Measurements from ENCODE around the gene CUL4A. TPM values are rescaled to one million over a fixed set of nuclear protein-coding genes. Genes with fewer than 3 reads are reported as not detected.
"Not testable (repeated sequence)": the region's sequence is repeated elsewhere in the genome, so short reads cannot be mapped to it uniquely, and the experiment has no call there.

CUL4A gene
- total and polyA plus RNA-seq, 2 donors (not counting 1 experiment from before 2014, with no cell fraction given) = 107 to 126 TPM

DNA sequence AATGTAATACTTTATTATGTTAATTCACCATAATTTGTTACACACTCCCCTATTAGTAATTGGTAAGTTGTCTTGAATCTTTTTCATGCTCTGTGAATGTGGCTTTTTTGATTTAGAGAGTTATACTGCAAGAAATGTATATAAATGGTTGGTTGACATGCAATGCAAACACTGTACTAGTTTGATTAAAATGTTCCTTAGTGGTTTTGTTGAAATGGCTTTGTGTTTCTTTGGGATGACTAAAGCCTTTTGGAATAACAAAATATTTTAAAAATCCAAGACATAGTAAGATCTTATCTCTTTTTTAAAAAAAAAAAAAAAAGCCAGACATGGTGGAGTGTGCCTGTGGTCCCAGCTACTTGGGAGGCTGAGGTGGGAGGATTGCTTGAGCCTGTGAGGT, 98.1 kb downstream of the CUL4A start:
- H4K20me1 ChIP-seq (ENCODE audit: control insufficient read depth, extremely low read depth, insufficient read depth, low read length) = no peaks in the 10 kb centered on the region
- no peak overlapping the region for H3K4me3 ChIP-seq (replicated peaks in 1 of 4; ENCODE audit: control extremely low read depth in 1 of 4, insufficient read depth in 1 of 4, low read depth in 3 of 4, low read length in 4 of 4)
- peak in 1 of 2 donors; percentile 31 for DNase-seq (ENCODE audit: low read depth in 2 of 2)
- H3K27ac ChIP-seq (ENCODE audit: insufficient read depth, low read length) = no peak overlapping the region
- TF ChIP-seq, protein P1, sequence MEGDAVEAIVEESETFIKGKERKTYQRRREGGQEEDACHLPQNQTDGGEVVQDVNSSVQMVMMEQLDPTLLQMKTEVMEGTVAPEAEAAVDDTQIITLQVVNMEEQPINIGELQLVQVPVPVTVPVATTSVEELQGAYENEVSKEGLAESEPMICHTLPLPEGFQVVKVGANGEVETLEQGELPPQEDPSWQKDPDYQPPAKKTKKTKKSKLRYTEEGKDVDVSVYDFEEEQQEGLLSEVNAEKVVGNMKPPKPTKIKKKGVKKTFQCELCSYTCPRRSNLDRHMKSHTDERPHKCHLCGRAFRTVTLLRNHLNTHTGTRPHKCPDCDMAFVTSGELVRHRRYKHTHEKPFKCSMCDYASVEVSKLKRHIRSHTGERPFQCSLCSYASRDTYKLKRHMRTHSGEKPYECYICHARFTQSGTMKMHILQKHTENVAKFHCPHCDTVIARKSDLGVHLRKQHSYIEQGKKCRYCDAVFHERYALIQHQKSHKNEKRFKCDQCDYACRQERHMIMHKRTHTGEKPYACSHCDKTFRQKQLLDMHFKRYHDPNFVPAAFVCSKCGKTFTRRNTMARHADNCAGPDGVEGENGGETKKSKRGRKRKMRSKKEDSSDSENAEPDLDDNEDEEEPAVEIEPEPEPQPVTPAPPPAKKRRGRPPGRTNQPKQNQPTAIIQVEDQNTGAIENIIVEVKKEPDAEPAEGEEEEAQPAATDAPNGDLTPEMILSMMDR (conservative IDR thresholded peaks at IDR 0.05 in 1 of 2, IDR thresholded peaks at IDR 0.05 in 1 of 2; ENCODE audit: low read depth in 1 of 2, low read length in 2 of 2) = no peak
- TF ChIP-seq EZH2 (IDR thresholded peaks at IDR 0.05; ENCODE audit: low read length, missing control alignments) = no peak
- H3K4me2 ChIP-seq (ENCODE audit: extremely low read depth, insufficient read depth, low read length) = no peak overlapping the region
- no peak overlapping the region for H3K9ac ChIP-seq (ENCODE audit: insufficient read depth, low read length)
- H3K36me3 ChIP-seq (ENCODE audit: control insufficient read depth, insufficient read depth, low read length) = peaks cover 6% of the 10 kb centered on the region
- H3K9me3 ChIP-seq (ENCODE audit: control insufficient read depth, insufficient read depth, low read depth, low read length) = no peaks in the 10 kb centered on the region
- H2AFZ ChIP-seq (ENCODE audit: low read length) = no peak overlapping the region
- H3K79me2 ChIP-seq (ENCODE audit: control insufficient read depth, insufficient read depth, low read length) = peaks cover 49% of the 10 kb centered on the region
- no peaks in the 10 kb centered on the region for H3K27me3 ChIP-seq (ENCODE audit: control insufficient read depth, insufficient read depth, low read length)
- H3K4me1 ChIP-seq (ENCODE audit: control insufficient read depth, extremely low read depth, insufficient read depth, low read length) = no peaks in the 10 kb centered on the region

DNA sequence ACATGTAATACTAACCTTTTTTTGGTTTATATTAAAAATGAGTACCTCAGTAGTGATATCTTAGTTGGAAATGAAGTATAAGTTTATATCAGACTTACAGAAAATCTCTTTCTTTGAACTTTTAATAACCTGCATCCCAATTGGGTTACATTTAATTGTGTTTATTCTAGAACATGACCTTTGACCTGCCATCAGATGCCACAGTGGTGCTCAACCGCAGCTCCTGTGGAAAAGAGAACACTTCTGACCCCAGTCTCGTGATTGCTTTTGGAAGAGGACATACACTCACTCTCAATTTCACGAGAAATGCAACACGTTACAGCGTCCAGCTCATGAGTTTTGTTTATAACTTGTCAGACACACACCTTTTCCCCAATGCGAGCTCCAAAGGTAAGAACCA, 100.1 kb downstream of the CUL4A start:
- peaks cover 34% of the 10 kb centered on the region for H3K79me2 ChIP-seq (ENCODE audit: control insufficient read depth, insufficient read depth, low read length)
- H3K4me3 ChIP-seq (replicated peaks in 1 of 4; ENCODE audit: control extremely low read depth in 1 of 4, insufficient read depth in 1 of 4, low read depth in 3 of 4, low read length in 4 of 4) = no peak overlapping the region
- H3K4me1 ChIP-seq (ENCODE audit: control insufficient read depth, extremely low read depth, insufficient read depth, low read length) = no peaks in the 10 kb centered on the region
- no peak overlapping the region for H3K9ac ChIP-seq (ENCODE audit: insufficient read depth, low read length)
- H3K27ac ChIP-seq (ENCODE audit: insufficient read depth, low read length) = no peak overlapping the region
- H3K27me3 ChIP-seq (ENCODE audit: control insufficient read depth, insufficient read depth, low read length) = no peaks in the 10 kb centered on the region
- no peak overlapping the region for H3K4me2 ChIP-seq (ENCODE audit: extremely low read depth, insufficient read depth, low read length)
- no peak overlapping the region for H2AFZ ChIP-seq (ENCODE audit: low read length)
- no peaks in the 10 kb centered on the region for H4K20me1 ChIP-seq (ENCODE audit: control insufficient read depth, extremely low read depth, insufficient read depth, low read length)
- no peak for DNase-seq (ENCODE audit: low read depth in 2 of 2)
- no peak for TF ChIP-seq EZH2 (IDR thresholded peaks at IDR 0.05; ENCODE audit: low read length, missing control alignments)
- TF ChIP-seq, protein P1 (conservative IDR thresholded peaks at IDR 0.05 in 1 of 2, IDR thresholded peaks at IDR 0.05 in 1 of 2; ENCODE audit: low read depth in 1 of 2, low read length in 2 of 2) = no peak
- peaks cover 8% of the 10 kb centered on the region for H3K36me3 ChIP-seq (ENCODE audit: control insufficient read depth, insufficient read depth, low read length)
- H3K9me3 ChIP-seq (ENCODE audit: control insufficient read depth, insufficient read depth, low read depth, low read length) = no peaks in the 10 kb centered on the region

DNA sequence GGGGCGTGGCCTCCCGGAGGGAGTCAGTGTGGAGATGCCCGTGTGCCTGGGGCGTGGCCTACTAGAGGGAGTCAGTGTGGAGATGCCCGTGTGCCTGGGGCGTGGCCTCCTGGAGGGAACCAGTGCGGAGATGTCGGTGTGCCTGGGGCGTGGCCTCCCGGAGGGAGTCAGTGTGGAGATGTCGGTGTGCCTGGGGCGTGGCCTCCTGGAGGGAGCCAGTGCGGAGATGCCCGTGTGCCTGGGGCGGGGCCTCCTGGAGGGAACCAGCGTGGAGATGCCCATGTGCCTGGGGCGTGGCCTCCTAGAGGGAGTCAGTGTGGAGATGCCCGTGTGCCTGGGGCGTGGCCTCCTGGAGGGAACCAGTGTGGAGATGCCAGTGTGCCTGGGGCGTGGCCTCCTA, 104.7 kb downstream of the CUL4A start:
- not testable (repeated sequence) for H3K27me3 ChIP-seq (ENCODE audit: control insufficient read depth, insufficient read depth, low read length); H3K4me2 ChIP-seq (ENCODE audit: extremely low read depth, insufficient read depth, low read length); H4K20me1 ChIP-seq (ENCODE audit: control insufficient read depth, extremely low read depth, insufficient read depth, low read length); H2AFZ ChIP-seq (ENCODE audit: low read length); H3K9ac ChIP-seq (ENCODE audit: insufficient read depth, low read length); DNase-seq (ENCODE audit: low read depth in 2 of 2); H3K27ac ChIP-seq (ENCODE audit: insufficient read depth, low read length); H3K9me3 ChIP-seq (ENCODE audit: control insufficient read depth, insufficient read depth, low read depth, low read length); H3K4me1 ChIP-seq (ENCODE audit: control insufficient read depth, extremely low read depth, insufficient read depth, low read length); H3K4me3 ChIP-seq (replicated peaks in 1 of 4; ENCODE audit: control extremely low read depth in 1 of 4, insufficient read depth in 1 of 4, low read depth in 3 of 4, low read length in 4 of 4); H3K79me2 ChIP-seq (ENCODE audit: control insufficient read depth, insufficient read depth, low read length); H3K36me3 ChIP-seq (ENCODE audit: control insufficient read depth, insufficient read depth, low read length)

DNA sequence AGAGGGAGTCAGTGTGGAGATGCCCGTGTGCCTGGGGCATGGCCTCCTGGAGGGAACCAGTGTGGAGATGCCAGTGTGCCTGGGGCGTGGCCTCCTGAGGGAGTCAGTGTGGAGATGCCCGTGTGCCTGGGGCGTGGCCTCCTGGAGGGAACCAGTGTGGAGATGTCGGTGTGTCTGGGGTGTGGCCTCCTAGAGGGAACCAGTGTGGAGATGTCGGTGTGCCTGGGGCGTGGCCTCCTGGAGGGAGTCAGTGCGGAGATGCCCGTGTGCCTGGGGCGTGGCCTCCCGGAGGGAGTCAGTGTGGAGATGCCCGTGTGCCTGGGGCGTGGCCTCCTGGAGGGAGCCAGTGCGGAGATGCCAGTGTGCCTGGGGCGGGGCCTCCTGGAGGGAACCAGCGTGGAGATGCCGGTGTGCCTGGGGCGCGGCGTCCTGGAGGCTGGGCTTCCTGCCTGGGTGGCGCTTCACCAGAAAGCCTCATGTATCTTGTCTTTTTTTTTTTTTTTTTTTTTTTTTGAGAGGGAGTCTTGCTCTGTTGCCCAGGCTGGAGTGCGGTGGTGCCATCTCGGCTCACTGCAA, 105.6 kb downstream of the CUL4A start:
- not testable (repeated sequence) for H3K27ac ChIP-seq (ENCODE audit: insufficient read depth, low read length); H3K4me2 ChIP-seq (ENCODE audit: extremely low read depth, insufficient read depth, low read length); DNase-seq (ENCODE audit: low read depth in 2 of 2); H4K20me1 ChIP-seq (ENCODE audit: control insufficient read depth, extremely low read depth, insufficient read depth, low read length); H3K79me2 ChIP-seq (ENCODE audit: control insufficient read depth, insufficient read depth, low read length); H3K9ac ChIP-seq (ENCODE audit: insufficient read depth, low read length); H3K9me3 ChIP-seq (ENCODE audit: control insufficient read depth, insufficient read depth, low read depth, low read length); H3K36me3 ChIP-seq (ENCODE audit: control insufficient read depth, insufficient read depth, low read length); H3K4me1 ChIP-seq (ENCODE audit: control insufficient read depth, extremely low read depth, insufficient read depth, low read length); H2AFZ ChIP-seq (ENCODE audit: low read length); H3K4me3 ChIP-seq (replicated peaks in 1 of 4; ENCODE audit: control extremely low read depth in 1 of 4, insufficient read depth in 1 of 4, low read depth in 3 of 4, low read length in 4 of 4); H3K27me3 ChIP-seq (ENCODE audit: control insufficient read depth, insufficient read depth, low read length)

Measured in fibroblast of lung (primary cell).